HG03135 (cell line): ENCODE results near the gene NLRP9.

Experiments used
- ATAC-seq: cut with Tn5 transposase; IDR thresholded peaks from one replicate; pipeline ENCODE4 v1.9.1; 2021; ENCODE audit warnings: mild to moderate bottlenecking, moderate library complexity; ENCODE audit not compliant: unreplicated experiment

NLRP9 gene

GRCh38 chr19:55704494-55705245, 33.5 kb downstream of the NLRP9 start:
- no peak for ATAC-seq

- no peak for ATAC-seq
Observed at GRCh38 chr19:55703790-55704215, 34.4 kb downstream of the NLRP9 start.

- no peak for ATAC-seq
Observed at GRCh38 chr19:55702131-55702627, 36.0 kb downstream of the NLRP9 start.

- no peak for ATAC-seq
Observed at GRCh38 chr19:55700813-55701212, 37.4 kb downstream of the NLRP9 start.

- no peak for ATAC-seq
Observed at GRCh38 chr19:55699221-55699620, 39.0 kb downstream of the NLRP9 start.

- no peak for ATAC-seq
Observed at GRCh38 chr19:55698256-55698655, 39.9 kb downstream of the NLRP9 start.

- no peak for ATAC-seq
Observed at GRCh38 chr19:55697698-55698097, 40.5 kb downstream of the NLRP9 start.

GRCh38 chr19:55697069-55697440, 41.1 kb downstream of the NLRP9 start:
- no peak for ATAC-seq

GRCh38 chr19:55696301-55697068, 41.7 kb downstream of the NLRP9 start:
- ATAC-seq: no peak

GRCh38 chr19:55695511-55696290, 42.5 kb downstream of the NLRP9 start:
- no peak for ATAC-seq

GRCh38 chr19:55694656-55695491, 43.3 kb downstream of the NLRP9 start:
- ATAC-seq: no peak

- no peak for ATAC-seq
Observed at GRCh38 chr19:55694241-55694655, 44.0 kb downstream of the NLRP9 start.

- no peak for ATAC-seq
Observed at GRCh38 chr19:55693336-55693974, 44.7 kb downstream of the NLRP9 start.

- no peak for ATAC-seq
Observed at GRCh38 chr19:55692681-55693081, 45.5 kb downstream of the NLRP9 start.

- no peak for ATAC-seq
Observed at GRCh38 chr19:55691561-55692481, 46.4 kb downstream of the NLRP9 start.

- no peak for ATAC-seq
Observed at GRCh38 chr19:55690769-55691545, 47.2 kb downstream of the NLRP9 start.

GRCh38 chr19:55690109-55690768, 48.0 kb downstream of the NLRP9 start:
- ATAC-seq: no peak
